ENCODE data around the gene KDF1. TPM values are rescaled to one million over a fixed set of nuclear protein-coding genes. Genes with fewer than 3 reads are reported as not detected.

Gene KDF1
- total RNA-seq, 2 experiments from 2014 or later: 1.1 to 1.8 TPM

- H3K36me3 Mint-ChIP-seq: no peaks in the 10 kb centered on the region
- POLR2A ChIA-PET: no interaction called here
- ATAC-seq (ENCODE audit: low read depth): no peak
These were observed 24.0 kb upstream of the KDF1 start for GRCh38 chr1:26984291-26984690.

GRCh38 chr1:26983863-26984262, 23.6 kb upstream of the KDF1 start:
- POLR2A ChIA-PET: no interaction called here
- peaks cover 37% of the 10 kb centered on the region for H3K27me3 Mint-ChIP-seq
- DNase-seq (no peak), ATAC-seq (ENCODE audit: low read depth) (no peak)
- H3K4me1 Mint-ChIP-seq: no peaks in the 10 kb centered on the region
- no peaks in the 10 kb centered on the region for H3K9me3 Mint-ChIP-seq
- no peak overlapping the region for H3K27ac Mint-ChIP-seq
- H3K4me3 Mint-ChIP-seq: no peak overlapping the region
- no peaks in the 10 kb centered on the region for H3K36me3 Mint-ChIP-seq

More at GRCh38 chr1:26984291-26984690, 24.0 kb upstream of the KDF1 start:
- no peaks in the 10 kb centered on the region for H3K4me1 Mint-ChIP-seq
- H3K27ac Mint-ChIP-seq: no peak overlapping the region
- no peak for DNase-seq
- peaks cover 39% of the 10 kb centered on the region for H3K27me3 Mint-ChIP-seq
- no peak overlapping the region for H3K4me3 Mint-ChIP-seq
- no peaks in the 10 kb centered on the region for H3K9me3 Mint-ChIP-seq

- POLR2A ChIA-PET: no interaction called here
- H3K4me1 Mint-ChIP-seq: no peaks in the 10 kb centered on the region
- H3K27me3 Mint-ChIP-seq: peaks cover 30% of the 10 kb centered on the region
- no peak overlapping the region for H3K27ac Mint-ChIP-seq
- no peaks in the 10 kb centered on the region for H3K9me3 Mint-ChIP-seq
- DNase-seq (no peak), ATAC-seq (ENCODE audit: low read depth) (no peak)
- no peaks in the 10 kb centered on the region for H3K36me3 Mint-ChIP-seq
- no peak overlapping the region for H3K4me3 Mint-ChIP-seq
These were observed 21.0 kb upstream of the KDF1 start for GRCh38 chr1:26981146-26981846.

- DNase-seq (no peak), ATAC-seq (ENCODE audit: low read depth) (no peak)
- POLR2A ChIA-PET: no interaction called here
- no peak overlapping the region for H3K4me3 Mint-ChIP-seq
- H3K4me1 Mint-ChIP-seq: no peaks in the 10 kb centered on the region
- H3K9me3 Mint-ChIP-seq: no peaks in the 10 kb centered on the region
- H3K36me3 Mint-ChIP-seq: no peaks in the 10 kb centered on the region
- H3K27ac Mint-ChIP-seq: no peak overlapping the region
- peaks cover 14% of the 10 kb centered on the region for H3K27me3 Mint-ChIP-seq
These were observed 18.6 kb upstream of the KDF1 start for GRCh38 chr1:26978901-26979300.

GRCh38 chr1:26976621-26977510, 16.6 kb upstream of the KDF1 start:
- ATAC-seq (ENCODE audit: low read depth) (no peak), DNase-seq (no peak)
- peaks cover 9% of the 10 kb centered on the region for H3K4me1 Mint-ChIP-seq
- H3K27ac Mint-ChIP-seq: no peak overlapping the region
- H3K4me3 Mint-ChIP-seq: no peak overlapping the region
- POLR2A ChIA-PET: no interaction called here
- no peaks in the 10 kb centered on the region for H3K36me3 Mint-ChIP-seq
- H3K27me3 Mint-ChIP-seq: peaks cover 4% of the 10 kb centered on the region
- H3K9me3 Mint-ChIP-seq: no peaks in the 10 kb centered on the region

GRCh38 chr1:26972821-26973220, 12.6 kb upstream of the KDF1 start:
- Mint-ChIP-seq H3K4me1 (peaks cover 13% of the 10 kb centered on the region), H3K27me3 (peaks cover 9% of the 10 kb centered on the region), H3K36me3 (no peaks in the 10 kb centered on the region), H3K27ac (peak overlapping the region; percentile 60), H3K9me3 (no peaks in the 10 kb centered on the region), H3K4me3 (no peak overlapping the region)
- ATAC-seq (ENCODE audit: low read depth) (no peak), DNase-seq (no peak)
- POLR2A ChIA-PET: no interaction called here

- H3K36me3 Mint-ChIP-seq: no peaks in the 10 kb centered on the region
- no peaks in the 10 kb centered on the region for H3K9me3 Mint-ChIP-seq
- no peak for DNase-seq
- H3K27me3 Mint-ChIP-seq: peaks cover 9% of the 10 kb centered on the region
- peak; percentile 39 for ATAC-seq (ENCODE audit: low read depth)
- POLR2A ChIA-PET: no interaction called here
- H3K4me3 Mint-ChIP-seq: peak overlapping the region; percentile 33
- H3K4me1 Mint-ChIP-seq: peaks cover 13% of the 10 kb centered on the region
- H3K27ac Mint-ChIP-seq: peak overlapping the region; percentile 60
These were observed 12.1 kb upstream of the KDF1 start for GRCh38 chr1:26972390-26972789.

- DNase-seq (no peak), ATAC-seq (ENCODE audit: low read depth) (peak; percentile 24)
- POLR2A ChIA-PET: no interaction called here
- Mint-ChIP-seq H3K4me3 (no peak overlapping the region), H3K9me3 (no peaks in the 10 kb centered on the region), H3K36me3 (no peaks in the 10 kb centered on the region), H3K27me3 (peaks cover 7% of the 10 kb centered on the region), H3K4me1 (peaks cover 13% of the 10 kb centered on the region), H3K27ac (no peak overlapping the region)
These were observed 11.3 kb upstream of the KDF1 start for GRCh38 chr1:26971590-26971989.

GRCh38 chr1:26970810-26971209, 10.5 kb upstream of the KDF1 start:
- ATAC-seq (ENCODE audit: low read depth) (no peak), DNase-seq (no peak)
- POLR2A ChIA-PET: no interaction called here
- H3K36me3 Mint-ChIP-seq: no peaks in the 10 kb centered on the region
- H3K4me1 Mint-ChIP-seq: peaks cover 13% of the 10 kb centered on the region
- H3K27ac Mint-ChIP-seq: no peak overlapping the region
- H3K9me3 Mint-ChIP-seq: no peaks in the 10 kb centered on the region
- peaks cover 7% of the 10 kb centered on the region for H3K27me3 Mint-ChIP-seq
- H3K4me3 Mint-ChIP-seq: no peak overlapping the region

- H3K27ac Mint-ChIP-seq: no peak overlapping the region
- peaks cover 1% of the 10 kb centered on the region for H3K4me1 Mint-ChIP-seq
- peaks cover 1% of the 10 kb centered on the region for H3K36me3 Mint-ChIP-seq
- ATAC-seq (ENCODE audit: low read depth): no peak
- H3K27me3 Mint-ChIP-seq: peaks cover 39% of the 10 kb centered on the region
- DNase-seq: no peak
- no peak overlapping the region for H3K4me3 Mint-ChIP-seq
- POLR2A ChIA-PET: no interaction called here
- no peaks in the 10 kb centered on the region for H3K9me3 Mint-ChIP-seq
These were observed 5.4 kb upstream of the KDF1 start for GRCh38 chr1:26965628-26966027.

GRCh38 chr1:26965213-26965612, 4.9 kb upstream of the KDF1 start:
- peaks cover 39% of the 10 kb centered on the region for H3K27me3 Mint-ChIP-seq
- peaks cover 2% of the 10 kb centered on the region for H3K36me3 Mint-ChIP-seq
- H3K4me1 Mint-ChIP-seq: peaks cover 3% of the 10 kb centered on the region
- H3K9me3 Mint-ChIP-seq: no peaks in the 10 kb centered on the region
- H3K4me3 Mint-ChIP-seq: no peak overlapping the region
- DNase-seq (no peak), ATAC-seq (ENCODE audit: low read depth) (no peak)
- no peak overlapping the region for H3K27ac Mint-ChIP-seq
- POLR2A ChIA-PET: no interaction called here

GRCh38 chr1:26961826-26962225, 1.6 kb upstream of the KDF1 start:
- Mint-ChIP-seq H3K4me1 (peaks cover 3% of the 10 kb centered on the region), H3K36me3 (peaks cover 2% of the 10 kb centered on the region), H3K4me3 (no peak overlapping the region), H3K27ac (no peak overlapping the region), H3K9me3 (no peaks in the 10 kb centered on the region), H3K27me3 (peaks cover 53% of the 10 kb centered on the region)
- DNase-seq: no peak
- POLR2A ChIA-PET: no interaction called here
- ATAC-seq (ENCODE audit: low read depth): no peak

GRCh38 chr1:26960625-26960966, 328 bp upstream of the KDF1 start:
- DNase-seq: no peak
- peaks cover 3% of the 10 kb centered on the region for H3K9me3 Mint-ChIP-seq
- no peak for ATAC-seq (ENCODE audit: low read depth)
- H3K36me3 Mint-ChIP-seq: peaks cover 2% of the 10 kb centered on the region
- H3K4me1 Mint-ChIP-seq: peaks cover 3% of the 10 kb centered on the region
- H3K27me3 Mint-ChIP-seq: peaks cover 54% of the 10 kb centered on the region
- H3K4me3 Mint-ChIP-seq: peak overlapping the region; percentile 82
- POLR2A ChIA-PET: no interaction called here
- H3K27ac Mint-ChIP-seq: no peak overlapping the region

GRCh38 chr1:26959270-26959669, 998 bp downstream of the KDF1 start:
- POLR2A ChIA-PET: no interaction called here
- Mint-ChIP-seq H3K4me3 (peak overlapping the region; percentile 50), H3K27ac (no peak overlapping the region), H3K9me3 (peaks cover 3% of the 10 kb centered on the region), H3K36me3 (peaks cover 2% of the 10 kb centered on the region), H3K4me1 (peaks cover 5% of the 10 kb centered on the region), H3K27me3 (peaks cover 51% of the 10 kb centered on the region)
- ATAC-seq (ENCODE audit: low read depth) (no peak), DNase-seq (no peak)

Data from activated naive CD8-positive, alpha-beta T cell treated with anti-CD3 and anti-CD28 coated beads, Interleukin-2, amount 10 ng/mL, durations not matched to agents 7 days and 5 days (primary cell).